ENCODE data around the gene HHAT.

HHAT gene

GRCh38 chr1:210570116-210570515 is 241.4 kb downstream of the HHAT start:
- Histone ChIP-seq H3K4me1 (ENCODE audit: insufficient read depth, low read length, severe bottlenecking) (no peaks in the 10 kb centered on the region), H2AFZ (ENCODE audit: low read length) (no peak overlapping the region), H3K27me3 (ENCODE audit: insufficient read depth, low read length) (no peaks in the 10 kb centered on the region), H3K36me3 (ENCODE audit: insufficient read depth, low read length) (no peaks in the 10 kb centered on the region), H4K20me1 (ENCODE audit: insufficient read depth, low read length) (no peaks in the 10 kb centered on the region), H3K9ac (ENCODE audit: low read length) (no peak overlapping the region), H3K4me2 (ENCODE audit: low read length) (no peak overlapping the region), H3K79me2 (ENCODE audit: insufficient read depth, low read length) (no peaks in the 10 kb centered on the region), H3K4me3 (ENCODE audit: low read depth, low read length, poor library complexity, severe bottlenecking) (no peak overlapping the region), H3K27ac (ENCODE audit: low read depth, low read length, poor library complexity, severe bottlenecking) (no peak overlapping the region), H3K9me2 (ENCODE audit: low read depth, low read length) (no peaks in the 10 kb centered on the region), H3K9me3 (ENCODE audit: low read length) (no peaks in the 10 kb centered on the region), H3F3A (ENCODE audit: insufficient read depth, low read length) (no peaks in the 10 kb centered on the region)
- TF ChIP-seq EZH2 (IDR thresholded peaks at IDR 0.05; ENCODE audit: borderline replicate concordance, low read length), result no peak
- TF ChIP-seq CTCF (IDR thresholded peaks at IDR 0.05; ENCODE audit: low read length), result no peak

- Histone ChIP-seq H3K27ac (ENCODE audit: low read depth, low read length, poor library complexity, severe bottlenecking) (no peak overlapping the region), H3K9ac (ENCODE audit: low read length) (no peak overlapping the region), H3F3A (ENCODE audit: insufficient read depth, low read length) (no peaks in the 10 kb centered on the region), H3K4me3 (ENCODE audit: low read depth, low read length, poor library complexity, severe bottlenecking) (no peak overlapping the region), H2AFZ (ENCODE audit: low read length) (no peak overlapping the region), H3K4me1 (ENCODE audit: insufficient read depth, low read length, severe bottlenecking) (no peaks in the 10 kb centered on the region), H3K79me2 (ENCODE audit: insufficient read depth, low read length) (no peaks in the 10 kb centered on the region), H4K20me1 (ENCODE audit: insufficient read depth, low read length) (no peaks in the 10 kb centered on the region), H3K36me3 (ENCODE audit: insufficient read depth, low read length) (no peaks in the 10 kb centered on the region), H3K9me3 (ENCODE audit: low read length) (no peaks in the 10 kb centered on the region), H3K4me2 (ENCODE audit: low read length) (no peak overlapping the region), H3K27me3 (ENCODE audit: insufficient read depth, low read length) (no peaks in the 10 kb centered on the region), H3K9me2 (ENCODE audit: low read depth, low read length) (no peaks in the 10 kb centered on the region)
- TF ChIP-seq CTCF (IDR thresholded peaks at IDR 0.05; ENCODE audit: low read length) (no peak), EZH2 (IDR thresholded peaks at IDR 0.05; ENCODE audit: borderline replicate concordance, low read length) (no peak)
These were observed 242.9 kb downstream of the HHAT start for GRCh38 chr1:210571356-210572284.

DNA sequence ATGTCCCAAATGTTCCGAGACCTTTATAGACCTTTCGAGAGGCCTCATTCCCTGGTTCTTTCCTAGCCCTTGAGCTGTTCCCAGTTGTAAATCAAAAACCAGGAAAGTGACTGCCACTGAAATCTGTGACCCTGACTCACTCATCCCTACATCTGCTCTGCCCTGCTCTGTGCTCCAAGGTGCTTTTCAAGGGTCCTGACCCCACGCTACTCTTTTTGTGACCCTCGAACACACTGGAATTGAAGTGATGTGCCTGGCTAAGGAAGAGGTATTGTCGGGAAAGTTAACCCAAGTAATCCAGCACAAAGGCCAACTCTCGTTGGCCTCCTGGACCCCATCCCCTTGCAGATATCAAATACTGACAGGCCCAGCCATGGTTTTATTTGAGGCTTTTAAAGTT is 244.4 kb downstream of the HHAT start:
- H3K9me2 ChIP-seq (ENCODE audit: low read depth, low read length), result no peaks in the 10 kb centered on the region
- H4K20me1 ChIP-seq (ENCODE audit: insufficient read depth, low read length), result no peaks in the 10 kb centered on the region
- H3K4me1 ChIP-seq (ENCODE audit: insufficient read depth, low read length, severe bottlenecking), result no peaks in the 10 kb centered on the region
- H3K9me3 ChIP-seq (ENCODE audit: low read length), result no peaks in the 10 kb centered on the region
- H2AFZ ChIP-seq (ENCODE audit: low read length), result no peak overlapping the region
- H3K79me2 ChIP-seq (ENCODE audit: insufficient read depth, low read length), result no peaks in the 10 kb centered on the region
- TF ChIP-seq EZH2 (IDR thresholded peaks at IDR 0.05; ENCODE audit: borderline replicate concordance, low read length) (no peak), CTCF (IDR thresholded peaks at IDR 0.05; ENCODE audit: low read length) (no peak)
- H3K4me2 ChIP-seq (ENCODE audit: low read length), result no peak overlapping the region
- H3K36me3 ChIP-seq (ENCODE audit: insufficient read depth, low read length), result no peaks in the 10 kb centered on the region
- no peak overlapping the region for H3K27ac ChIP-seq (ENCODE audit: low read depth, low read length, poor library complexity, severe bottlenecking)
- H3K9ac ChIP-seq (ENCODE audit: low read length), result no peak overlapping the region
- no peak overlapping the region for H3K4me3 ChIP-seq (ENCODE audit: low read depth, low read length, poor library complexity, severe bottlenecking)
- no peaks in the 10 kb centered on the region for H3K27me3 ChIP-seq (ENCODE audit: insufficient read depth, low read length)
- H3F3A ChIP-seq (ENCODE audit: insufficient read depth, low read length), result no peaks in the 10 kb centered on the region

All from OCI-LY1 (cell line).